GM21786 (cell line): ENCODE data around the gene STXBP5.

Source experiments
- ATAC-seq: cut with Tn5 transposase; IDR thresholded peaks from one replicate; pipeline ENCODE4 v1.9.1; 2021; ENCODE audit not compliant: unreplicated experiment

Gene STXBP5

DNA sequence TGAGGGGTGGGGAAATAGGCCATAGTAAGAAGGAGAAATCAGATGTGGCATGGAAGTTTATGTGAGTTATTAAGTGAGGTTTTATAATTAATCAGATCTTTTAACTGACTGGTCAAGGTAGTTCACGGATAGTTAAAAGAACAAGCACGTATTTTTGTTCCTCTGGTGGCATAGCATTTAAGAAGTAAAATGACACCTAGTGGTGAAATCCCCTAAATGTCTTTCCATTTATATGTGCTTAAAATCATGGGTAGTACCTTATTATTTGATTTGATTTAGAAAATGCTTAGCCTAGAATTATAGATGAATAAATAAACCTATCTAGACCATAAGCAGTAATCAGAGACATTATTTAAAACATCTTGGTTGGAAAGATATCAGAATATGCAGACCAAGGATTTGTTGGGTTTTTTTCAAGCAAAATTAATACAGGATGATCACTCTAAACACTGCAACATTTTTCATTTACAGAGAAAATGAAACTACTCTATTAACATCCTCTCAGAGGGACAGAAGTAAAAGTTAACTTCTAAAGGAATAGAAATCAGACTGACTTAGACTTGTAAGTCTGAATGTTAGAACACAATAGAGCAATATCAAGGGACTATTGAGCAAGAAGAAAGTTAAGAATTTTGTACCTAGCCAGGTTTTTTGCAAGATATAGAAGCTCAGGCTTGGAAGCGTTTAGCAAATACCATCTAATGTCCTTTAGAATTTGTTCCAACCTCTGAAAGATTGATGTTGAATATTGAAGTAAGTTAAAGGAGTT lies 81.1 kb downstream of the STXBP5 start:
- ATAC-seq, result peak; percentile 68

DNA sequence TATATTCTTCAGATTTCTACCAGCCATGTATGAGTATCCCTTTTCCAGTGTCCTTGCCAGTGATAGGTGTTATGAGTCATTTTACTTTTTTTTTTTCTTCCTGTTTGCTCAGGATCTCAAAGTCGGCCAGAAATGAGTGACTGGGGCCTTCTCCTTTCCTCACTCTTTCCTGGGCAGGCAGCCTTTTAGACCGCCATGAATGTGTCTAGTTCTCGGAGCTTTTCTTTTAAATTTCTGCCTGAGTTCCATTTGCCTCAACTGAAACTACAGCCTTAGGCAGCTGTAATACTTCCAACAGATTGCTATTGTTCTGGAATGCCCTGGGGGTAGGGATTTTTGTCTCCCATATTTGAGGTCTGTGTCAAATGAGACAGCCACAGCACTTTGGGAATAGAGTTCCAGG lies 83.7 kb downstream of the STXBP5 start:
- no peak for ATAC-seq

DNA sequence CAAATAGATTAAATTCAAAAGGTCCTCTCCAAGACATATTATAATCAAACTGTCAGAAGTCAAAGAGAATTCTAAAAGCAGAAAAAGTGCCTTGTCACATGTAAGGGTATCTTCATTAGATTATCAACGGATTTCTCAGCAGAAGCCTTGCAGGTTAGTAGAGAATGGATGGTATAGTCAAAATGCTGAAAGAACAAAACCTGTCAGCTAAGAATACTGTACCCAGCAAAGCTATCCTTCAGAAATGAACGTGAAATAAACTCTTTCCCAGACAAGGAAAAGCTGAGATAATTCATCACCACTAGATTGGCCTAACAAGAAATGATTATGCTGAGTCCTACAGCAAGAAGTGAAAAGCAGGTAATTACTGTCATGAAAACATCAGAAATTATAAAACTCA lies 92.9 kb downstream of the STXBP5 start:
- no peak for ATAC-seq

DNA sequence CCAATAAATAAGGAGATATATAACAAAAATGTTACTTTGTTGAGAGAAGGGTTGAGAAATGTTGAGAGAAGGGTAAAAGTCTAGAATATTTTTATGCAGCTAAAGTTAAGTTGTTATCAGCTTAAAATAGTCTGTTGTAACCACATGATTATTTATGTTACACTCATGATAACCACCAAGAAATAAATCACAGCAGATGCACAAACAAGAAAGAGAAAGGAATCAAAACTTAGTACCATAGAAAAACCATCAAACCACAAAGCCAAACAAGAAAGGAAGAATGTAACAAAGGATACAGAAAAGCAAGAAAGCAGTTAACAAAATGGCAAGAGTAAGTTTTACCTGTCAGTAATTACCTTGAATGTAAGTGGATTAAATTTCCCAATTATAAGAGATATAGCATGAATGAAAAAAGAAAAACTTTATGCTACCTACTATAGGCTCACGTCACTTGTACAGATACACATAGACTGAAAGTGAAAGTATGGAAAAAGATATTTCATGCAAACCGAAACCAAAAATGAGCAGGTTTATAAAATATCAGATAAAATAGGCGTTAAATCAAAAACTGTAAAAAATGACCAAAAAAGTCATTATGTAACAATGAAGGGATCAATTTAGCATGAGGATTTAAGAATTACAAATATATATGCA lies 93.6 kb downstream of the STXBP5 start:
- ATAC-seq, result no peak

DNA sequence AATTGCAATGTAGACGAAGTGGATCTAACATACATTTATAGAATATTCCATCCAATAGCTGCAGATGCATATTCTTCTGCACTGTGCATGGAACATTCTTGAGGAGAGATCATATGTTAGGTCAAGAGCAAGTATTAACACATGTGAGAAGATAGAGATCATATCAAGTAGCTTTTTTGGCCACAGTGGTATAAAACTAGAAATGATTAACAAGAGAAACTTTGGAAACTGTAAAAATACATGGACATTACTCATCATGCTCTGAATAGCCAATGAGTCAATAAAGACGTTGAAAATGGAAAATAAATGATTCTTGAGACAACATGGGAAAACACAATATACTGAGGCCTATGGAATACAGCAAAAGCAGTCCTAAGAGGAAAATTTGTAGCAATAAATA lies 94.2 kb downstream of the STXBP5 start:
- no peak for ATAC-seq

DNA sequence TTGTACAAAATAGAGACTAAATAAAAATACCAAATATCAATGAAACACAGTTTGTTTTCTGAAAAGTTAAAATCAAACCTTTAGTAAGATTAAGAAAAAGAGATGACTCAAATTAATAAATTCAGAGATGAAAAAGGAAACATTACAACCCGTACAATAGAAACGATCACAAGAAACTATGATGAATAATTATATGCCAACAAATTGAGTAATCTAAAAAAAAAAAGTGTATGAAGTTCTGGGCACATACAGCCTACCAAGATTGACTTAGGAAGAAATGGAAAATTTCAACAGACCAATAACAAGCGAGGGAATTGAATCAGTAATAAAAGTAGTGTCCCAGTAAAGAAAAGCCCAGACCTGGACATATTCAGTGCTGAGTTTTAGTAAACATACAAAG lies 94.8 kb downstream of the STXBP5 start:
- no peak for ATAC-seq

DNA sequence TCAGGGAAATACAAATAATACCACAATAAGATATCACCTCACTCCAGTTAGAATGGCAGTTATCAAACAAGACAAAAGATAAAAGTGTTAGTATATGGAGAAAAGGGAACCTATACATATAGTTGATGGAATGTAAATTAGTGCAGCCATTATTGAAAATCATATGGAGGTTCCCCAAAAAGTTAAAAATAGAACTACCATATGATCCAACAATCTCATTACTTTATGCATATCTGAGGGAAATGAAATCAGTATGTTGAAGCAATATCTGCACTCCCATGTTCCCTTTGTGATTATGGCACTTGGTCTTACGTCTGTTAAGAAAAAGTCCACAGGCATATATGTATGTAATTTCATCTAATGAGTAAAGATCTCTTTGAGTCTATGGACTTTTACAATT lies 96.9 kb downstream of the STXBP5 start:
- no peak for ATAC-seq

DNA sequence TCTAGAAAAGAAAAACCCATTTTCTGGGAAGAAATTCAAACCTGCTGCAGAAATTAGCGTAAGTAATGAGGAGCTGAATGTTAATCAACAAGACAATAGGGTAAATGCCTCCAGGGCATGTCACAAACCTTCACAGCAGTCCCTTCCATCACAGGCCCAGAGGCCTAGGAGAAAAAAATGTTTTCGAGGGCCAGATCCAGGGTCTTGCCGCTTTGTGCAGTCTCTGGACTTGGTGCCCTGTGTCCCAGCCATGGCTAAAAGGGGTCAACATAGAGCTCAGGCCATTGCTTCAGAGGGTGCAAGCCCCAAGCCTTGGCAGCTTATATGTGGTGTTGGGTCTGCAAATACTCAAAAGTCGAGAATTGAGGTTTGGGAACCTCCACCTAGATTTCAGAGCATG lies 99.8 kb downstream of the STXBP5 start:
- no peak for ATAC-seq

DNA sequence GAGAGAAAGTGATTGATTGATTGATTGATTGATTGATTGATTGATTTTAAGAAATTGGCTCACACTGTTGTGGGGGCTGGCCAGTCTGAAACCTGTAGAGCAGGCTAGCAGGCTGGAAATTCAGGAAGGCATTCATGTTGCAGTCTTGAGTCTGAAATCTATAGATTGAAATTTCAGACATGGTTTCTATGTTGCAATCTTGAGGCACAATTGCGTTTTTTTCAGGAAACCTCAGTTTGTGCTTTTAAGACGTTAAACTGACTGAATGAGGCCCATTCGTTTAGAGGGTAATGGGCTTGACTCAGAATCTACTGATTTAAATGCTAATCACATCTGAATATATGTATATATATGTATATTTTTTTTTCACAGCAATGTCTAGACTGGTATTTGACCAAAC lies 106.3 kb downstream of the STXBP5 start:
- ATAC-seq, result no peak

DNA sequence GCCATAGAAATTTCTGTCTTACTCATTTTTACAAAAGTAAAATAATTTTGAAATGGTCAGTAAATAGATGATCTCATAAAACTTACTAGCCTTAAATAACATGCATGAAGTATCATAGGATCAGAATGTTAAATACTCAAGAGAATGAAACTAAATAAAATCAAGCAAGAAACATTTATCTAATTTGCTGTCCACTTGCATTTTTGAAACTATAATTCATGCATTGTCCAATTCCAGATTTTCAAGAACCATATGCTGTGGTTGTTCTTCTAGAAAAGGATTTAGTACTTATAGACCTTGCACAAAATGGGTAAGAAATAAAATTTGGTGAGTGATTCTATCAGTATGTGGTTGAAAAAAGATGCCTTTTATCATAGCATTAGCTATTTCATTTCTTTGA lies 107.0 kb downstream of the STXBP5 start:
- ATAC-seq, result no peak

DNA sequence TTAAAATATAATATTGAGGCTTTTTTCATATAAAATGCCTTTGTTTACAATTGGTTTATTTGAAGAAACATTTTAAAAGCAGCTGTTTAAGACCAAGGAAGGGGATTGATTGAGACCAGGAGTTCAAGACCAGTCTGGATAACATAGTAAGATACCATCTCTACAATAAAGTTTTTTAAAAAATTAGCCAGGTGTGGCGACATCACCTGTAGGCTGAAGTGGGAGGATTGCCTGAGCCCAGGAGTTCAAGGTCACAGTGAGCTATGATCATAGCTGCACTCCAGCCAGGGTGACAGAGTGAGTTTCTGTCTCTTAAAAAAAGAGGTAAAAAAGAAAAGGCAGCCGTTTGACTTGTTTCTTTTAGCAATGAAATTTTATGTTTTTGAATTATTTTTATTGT lies 117.0 kb downstream of the STXBP5 start:
- ATAC-seq, result no peak

DNA sequence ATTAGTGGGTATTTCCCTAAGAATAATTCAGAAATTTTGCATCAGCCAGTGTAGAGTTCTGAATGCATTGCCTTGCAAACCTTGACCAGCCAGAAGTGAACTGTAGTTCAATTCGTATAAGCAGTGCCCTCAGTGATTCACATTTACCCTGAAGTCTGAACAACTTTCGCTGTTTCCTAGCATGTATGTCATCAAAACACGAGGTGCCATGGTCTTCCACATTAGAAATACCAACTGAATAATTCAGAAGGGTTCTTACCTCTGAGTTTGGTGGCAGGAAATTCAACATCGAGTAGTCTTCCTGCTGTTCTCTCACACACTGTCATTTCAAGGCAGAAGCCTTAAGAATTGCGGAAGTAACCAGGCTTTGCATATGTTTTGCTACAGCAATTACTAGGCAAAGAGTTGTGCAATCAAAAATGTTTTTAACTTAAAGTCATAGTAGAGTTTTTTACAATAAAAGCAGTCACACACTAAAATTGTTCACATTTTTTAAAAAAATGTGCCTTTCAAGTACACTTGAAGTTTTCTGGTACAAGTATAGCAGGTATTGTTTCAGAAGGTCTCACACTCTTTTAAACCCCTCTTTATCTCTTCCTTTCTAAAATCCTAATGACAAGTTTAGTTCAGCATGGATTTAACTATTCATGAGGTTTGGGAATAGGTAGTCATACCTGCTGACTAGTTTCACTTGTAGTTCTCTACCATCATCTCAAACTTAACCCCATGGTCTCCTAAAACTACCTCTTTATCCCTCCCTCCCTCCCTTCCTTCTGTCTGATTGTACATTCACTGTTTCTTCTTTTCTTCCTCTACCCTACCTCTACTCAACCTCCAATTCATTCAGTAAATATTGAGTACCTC lies 118.3 kb downstream of the STXBP5 start:
- ATAC-seq, result peak; percentile 98

DNA sequence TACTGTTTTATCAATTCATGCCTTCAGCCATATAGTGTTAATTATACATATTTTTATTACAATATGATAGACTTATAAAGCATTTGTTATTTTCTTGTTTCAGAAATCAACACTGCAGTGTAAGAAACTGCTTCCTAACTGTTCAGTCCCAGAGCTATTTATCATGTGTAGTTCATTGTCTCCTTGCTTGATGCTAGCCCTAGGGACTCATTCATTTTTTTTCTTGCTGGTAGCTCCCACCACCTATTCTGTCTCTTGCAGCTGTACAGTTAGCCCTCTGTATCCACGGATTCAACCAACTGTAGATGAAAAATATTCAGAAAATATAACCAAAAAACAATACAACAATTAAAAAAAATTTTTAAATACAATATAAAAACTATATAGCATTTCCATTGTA lies 121.3 kb downstream of the STXBP5 start:
- ATAC-seq, result no peak

DNA sequence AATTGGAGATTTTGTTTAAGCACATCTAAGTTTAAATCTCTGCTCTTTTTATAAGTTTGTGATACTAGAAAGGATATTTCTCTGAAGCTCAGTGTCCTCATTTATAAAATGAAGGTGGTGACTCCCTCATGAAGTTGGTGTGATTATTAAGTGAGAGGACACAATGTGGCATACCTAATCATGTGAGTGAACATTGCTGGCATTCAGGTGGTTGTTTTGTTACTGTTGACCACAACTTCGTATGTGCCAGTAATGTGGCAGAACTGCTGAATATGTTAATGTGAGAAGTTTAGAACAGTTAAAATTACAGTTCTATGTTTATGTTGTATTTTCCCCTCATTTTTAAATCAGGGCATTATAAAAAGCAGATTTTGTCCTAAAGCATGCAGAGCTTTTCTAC lies 127.2 kb downstream of the STXBP5 start:
- no peak for ATAC-seq

DNA sequence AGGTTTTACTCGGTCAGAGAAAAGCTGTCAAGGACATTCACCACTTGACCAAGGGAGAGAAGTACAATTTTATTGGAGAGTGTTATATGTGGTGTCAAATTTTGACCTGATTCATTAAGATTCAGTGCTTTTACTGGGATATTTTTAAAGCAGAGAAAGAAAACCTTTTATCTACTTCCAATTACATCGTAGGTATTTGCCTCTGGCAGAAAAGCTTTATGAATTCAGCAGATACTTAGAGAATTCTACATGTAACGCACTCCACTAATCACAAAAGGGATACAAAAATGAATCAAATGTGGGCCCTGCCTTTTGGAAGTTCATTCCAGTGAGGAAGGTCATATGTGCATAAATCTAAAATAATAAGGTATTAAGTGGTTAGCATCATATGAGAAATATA lies 133.7 kb downstream of the STXBP5 start:
- ATAC-seq, result no peak

DNA sequence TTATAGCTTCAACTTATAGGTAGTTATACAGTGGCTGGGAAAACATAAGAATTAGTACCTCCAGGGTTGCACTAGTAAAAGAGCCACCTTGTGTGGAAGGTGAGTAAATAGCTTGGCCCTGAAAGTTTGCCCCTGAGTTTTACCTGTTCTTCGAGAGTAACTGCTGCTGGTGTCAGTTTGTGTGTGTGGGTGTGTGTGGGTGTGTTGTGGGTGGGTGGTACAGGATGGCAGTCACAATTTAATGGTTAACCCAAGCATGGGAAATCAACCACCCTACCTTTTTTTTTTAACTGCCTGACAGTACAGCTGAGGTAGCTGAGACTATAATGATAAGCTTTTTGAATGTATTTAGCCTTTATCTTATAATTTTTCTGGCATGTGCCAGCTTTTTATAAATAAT lies 137.3 kb downstream of the STXBP5 start:
- no peak for ATAC-seq

DNA sequence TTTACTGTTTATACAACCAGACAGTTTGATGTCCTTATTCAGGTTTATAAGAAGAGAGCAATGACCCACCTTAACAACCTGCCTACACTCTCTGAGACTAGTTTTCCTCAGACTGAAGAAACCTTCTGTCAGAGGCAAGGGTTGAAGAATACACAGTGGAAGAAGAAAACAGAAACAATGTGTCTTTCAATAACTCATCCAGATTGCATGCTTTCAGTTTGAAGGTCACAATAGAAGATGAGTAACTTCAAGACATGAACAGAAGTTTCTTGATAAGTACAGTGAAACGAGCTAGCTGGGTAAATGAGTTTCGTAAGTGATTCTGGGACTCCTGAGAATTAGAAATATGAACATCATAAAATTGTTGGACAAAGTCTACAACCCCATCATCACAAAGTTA lies 141.7 kb downstream of the STXBP5 start:
- ATAC-seq, result no peak

DNA sequence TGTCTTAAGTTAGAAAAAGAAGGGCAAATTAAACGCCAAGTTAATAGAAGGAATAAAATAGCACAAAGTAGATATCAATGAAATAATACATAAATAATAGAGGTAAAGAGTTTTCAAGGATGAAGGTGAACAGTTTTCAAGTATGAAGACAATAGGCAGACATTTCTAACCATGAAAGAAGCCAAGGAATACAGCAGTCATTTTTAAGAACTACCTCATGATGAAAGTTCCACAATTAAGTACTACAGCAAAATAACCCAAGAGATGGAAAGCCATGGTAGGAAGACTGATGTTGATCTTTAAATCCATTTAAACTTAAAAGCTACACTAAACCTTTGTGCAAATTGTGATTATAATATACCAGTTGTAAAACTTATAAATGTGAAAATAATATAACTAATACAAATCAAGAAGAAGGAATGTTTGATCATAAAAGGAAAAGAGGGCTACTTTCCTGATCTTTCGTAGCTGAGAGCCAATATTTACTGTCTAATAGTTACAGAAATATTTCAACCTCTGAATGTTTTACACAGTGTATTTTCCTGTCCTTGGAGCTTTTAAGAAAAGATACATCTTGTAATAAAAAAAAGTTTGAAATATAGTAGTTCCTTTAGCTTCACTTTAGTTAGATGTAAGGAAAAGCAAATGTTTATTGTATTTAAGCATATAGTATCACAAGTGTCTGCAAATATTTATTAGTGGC lies 143.1 kb downstream of the STXBP5 start:
- ATAC-seq, result no peak

DNA sequence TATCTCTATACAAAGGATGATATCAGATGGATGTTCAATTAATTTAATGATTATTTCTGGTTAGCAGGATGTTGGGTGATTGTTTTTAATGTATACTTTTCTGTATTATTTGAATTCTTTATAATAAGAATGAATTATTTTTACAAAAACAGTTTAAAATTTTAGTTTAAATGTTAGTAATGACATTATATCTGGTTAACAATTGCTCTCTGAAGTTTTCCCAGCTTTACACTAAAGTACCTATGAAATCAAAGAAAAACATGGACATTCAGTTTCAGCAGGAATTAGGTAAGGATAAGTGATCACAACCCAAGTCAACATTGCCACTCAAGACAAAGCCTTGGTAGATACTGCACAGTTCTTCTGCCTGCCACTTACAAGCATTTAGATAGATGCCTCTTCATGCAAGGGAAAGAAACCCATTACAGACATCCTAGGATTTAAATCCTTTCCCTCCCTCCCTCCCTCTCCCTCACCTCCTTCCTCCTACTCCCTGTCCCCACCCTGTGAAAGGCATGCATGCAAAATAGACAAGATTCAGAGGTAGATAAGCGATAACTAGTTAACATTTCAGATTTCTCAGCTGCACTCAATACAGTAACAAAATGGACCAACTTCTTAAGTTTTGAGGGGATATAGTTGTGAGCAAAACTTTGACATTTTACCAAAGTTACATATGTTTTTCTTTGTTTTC lies 143.8 kb downstream of the STXBP5 start:
- no peak for ATAC-seq

DNA sequence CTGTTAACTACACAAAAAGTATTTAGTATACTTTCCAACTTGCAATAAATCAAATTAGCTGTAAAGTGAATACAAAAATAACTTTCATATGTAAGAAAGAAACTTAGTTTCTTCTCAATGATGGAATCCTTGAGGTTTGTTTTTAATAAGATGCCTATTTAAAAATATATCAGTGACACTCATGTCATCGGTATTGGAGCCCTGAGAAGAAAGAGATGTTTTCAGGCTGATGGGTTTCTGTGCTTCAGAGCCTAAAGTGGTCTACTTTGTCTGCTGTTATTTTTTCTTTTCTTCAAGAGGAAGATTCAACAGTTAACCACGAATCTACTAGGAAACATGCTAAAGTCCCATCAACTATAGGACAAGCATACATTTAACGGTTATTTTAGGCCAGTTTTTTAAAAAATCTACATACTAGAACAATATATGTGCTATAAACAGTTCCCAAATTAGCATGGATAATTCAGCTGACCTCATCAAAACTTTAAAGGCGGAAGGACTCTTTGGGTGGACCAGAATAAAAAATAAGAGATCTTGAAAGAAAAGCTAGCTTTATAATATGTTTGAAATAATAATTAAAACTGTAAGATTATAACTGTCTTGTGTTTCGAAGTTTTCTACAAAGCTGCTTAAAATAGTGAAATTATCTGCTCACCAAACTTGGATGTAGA lies 157.2 kb downstream of the STXBP5 start:
- ATAC-seq, result no peak
